ENCODE data around the gene KRTAP5-6.

KRTAP5-6 gene, protein sequence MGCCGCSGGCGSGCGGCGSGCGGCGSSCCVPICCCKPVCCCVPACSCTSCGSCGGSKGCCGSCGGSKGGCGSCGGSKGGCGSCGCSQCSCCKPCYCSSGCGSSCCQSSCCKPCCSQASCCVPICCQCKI

DNA sequence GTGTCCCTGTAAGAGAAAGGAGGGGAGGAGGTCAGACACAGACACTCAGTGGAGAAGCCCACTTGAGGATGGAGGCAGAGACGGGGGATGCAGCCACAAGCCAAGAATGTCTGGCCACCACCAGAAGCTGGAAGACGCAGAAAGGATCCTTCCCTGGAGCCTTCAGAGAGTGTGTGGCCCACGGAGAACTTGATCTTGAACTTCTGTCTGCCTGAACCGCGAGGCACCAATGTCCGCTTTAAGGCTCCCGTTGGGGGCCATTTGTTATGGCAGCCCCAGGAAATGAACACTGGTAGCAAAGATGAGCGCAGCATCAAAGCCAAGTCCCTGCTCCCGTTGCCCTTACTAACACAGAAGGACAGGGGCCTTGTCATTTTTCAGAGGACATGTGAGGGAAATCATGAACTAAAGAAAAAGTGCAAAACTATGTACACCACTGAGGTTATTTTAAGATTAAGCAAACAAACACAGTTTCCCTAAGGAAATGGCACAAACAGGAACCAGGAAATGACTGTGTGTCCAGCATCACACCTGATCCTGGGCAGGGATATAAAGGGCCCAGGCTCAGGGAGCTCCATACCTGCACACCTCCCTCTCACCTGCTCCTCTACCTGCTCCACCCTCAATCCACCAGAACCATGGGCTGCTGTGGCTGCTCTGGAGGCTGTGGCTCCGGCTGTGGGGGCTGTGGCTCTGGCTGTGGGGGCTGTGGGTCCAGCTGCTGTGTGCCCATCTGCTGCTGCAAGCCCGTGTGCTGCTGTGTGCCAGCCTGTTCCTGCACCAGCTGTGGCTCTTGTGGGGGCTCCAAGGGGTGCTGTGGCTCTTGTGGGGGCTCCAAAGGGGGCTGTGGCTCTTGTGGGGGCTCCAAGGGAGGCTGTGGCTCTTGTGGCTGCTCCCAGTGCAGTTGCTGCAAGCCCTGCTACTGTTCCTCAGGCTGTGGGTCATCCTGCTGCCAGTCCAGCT, at the start of gene KRTAP5-6:
TSS of gene KRTAP5-6 (plus strand) at position 588 of the 963 bp plus-strand sequence. CDS start at position 639, 51 bp downstream.
- DNase-seq: no peak

DNA sequence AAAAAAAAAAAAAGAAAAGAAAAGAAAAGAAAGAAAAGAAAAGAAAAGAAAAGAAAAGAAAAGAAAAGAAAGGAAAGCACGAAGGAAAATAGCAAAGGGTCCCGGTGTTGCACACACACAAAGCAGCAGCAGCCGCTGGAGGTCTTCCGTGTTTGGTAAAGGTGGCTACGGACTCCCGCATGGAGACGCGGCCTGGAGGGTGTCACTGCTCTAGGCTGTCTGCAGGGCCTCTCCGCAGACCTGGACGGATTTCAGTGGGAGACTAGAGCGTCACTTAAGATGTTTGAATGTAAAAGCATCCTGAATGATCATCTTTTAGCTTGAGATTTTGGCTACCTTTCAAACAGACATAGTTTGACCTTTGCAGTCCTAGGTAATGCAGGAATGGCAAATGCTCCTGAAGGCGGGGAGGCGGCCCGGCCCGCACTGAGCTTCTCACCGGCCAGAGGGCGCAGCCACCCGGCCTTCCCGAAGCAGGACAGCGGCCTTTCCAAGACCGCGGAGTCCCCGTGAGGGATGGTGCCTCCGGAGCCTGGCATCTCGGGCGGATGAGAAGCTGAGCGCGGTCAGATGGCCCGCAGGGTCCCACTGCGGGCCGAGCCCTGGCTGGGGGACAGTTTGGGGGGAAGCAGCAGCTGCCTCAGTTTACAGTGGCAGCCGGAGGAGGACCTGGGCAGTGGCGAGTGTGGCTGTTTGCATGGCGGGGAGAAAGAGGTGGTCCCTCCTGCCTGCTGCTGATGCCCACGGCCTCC, 48.9 kb upstream of the KRTAP5-6 start:
- DNase-seq: no peak

DNA sequence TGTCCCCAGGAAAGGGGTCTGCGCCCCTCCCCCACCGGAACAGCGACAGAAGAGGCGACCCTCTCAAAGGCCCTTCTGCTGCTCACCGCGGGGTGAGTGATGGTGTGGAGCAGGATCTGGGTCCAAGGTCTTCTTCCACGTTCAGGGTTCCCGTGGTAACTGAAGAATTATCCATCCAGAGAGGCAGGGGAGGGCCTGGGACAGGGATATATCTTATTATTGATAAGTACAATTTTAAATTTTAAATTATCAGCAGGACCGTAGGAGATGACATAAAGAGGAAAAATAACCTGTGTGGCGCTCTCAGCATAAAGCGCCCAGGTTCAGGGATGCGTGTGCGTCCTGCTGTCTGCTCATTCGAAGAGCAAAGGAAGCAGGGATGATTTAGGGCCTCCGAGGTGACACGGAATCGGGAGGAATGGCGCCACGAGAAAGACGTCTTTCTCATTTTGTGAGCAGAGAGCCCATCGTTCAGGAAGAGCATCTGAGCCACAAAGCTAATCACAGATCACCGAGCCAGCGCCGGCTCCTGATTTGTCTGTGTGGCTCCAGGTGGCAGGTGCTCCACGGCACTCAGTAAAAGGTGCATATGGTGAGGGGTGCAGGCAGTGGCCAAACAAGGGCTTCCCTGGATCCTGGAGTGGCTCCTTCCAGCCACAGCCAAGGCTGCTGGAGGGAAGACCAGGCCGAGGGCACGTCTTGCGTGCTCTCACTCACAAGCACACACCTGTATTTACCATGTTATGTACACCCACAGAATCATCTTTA, 48.2 kb upstream of the KRTAP5-6 start:
- no peak for DNase-seq

DNA sequence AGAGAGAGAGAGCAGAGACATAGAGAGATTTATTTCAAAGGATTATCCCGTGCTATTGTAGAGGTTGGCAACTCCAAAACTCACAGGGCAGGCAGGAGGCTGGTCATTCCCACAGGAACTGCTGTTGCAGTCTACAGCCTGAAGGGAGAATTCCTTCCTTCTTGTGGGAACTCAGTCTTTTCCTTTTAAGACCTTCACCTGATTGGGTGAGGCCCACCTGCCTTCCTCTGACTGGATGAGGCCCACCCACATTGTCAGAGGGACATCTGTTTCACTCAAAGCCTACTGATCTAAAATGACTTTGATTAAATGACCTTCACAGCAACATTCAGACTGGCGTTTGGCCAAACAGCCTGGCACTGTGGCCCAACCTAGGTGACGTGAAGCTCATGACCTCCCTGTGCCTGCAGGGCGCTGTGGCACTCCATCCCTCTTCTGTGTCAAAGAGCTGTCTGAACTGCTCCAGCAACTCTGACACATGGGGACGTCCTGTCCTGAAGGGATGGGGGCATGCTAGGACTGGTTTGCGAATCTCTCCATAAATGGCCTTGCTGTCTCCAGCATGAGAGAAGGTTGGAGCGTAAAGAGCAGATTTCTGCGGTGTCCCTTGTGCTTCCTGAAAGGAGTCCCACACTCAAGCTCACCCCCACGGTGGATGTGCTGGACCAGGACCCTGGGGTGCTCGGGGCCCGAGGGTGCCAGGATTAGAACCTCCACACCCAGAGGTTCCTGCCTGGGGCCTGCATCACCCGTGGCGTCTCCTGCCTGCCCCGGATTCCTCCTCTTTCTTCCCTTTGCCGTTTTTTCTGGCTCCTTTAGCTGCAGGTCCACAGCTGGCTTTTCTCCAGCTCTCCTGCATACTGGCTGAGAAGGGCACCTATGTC, 46.7 kb upstream of the KRTAP5-6 start:
- no peak for DNase-seq

DNA sequence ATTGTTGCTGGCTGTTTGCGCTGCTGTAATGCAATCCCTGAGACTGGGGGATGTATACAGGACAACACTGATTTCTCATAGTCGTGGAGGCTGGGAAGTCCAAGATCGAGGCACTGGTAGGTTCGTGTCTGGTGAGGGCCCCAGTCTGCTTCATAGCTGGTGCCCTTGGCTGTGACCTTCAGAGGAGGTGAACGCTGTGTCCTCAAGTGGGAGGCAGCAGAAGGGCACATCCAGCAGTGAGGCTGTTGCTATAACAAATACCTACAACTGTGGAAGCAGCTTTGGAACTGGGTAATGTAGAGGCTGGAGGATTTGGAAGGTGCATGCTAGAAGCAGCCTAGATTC, 46.1 kb upstream of the KRTAP5-6 start:
- no peak for DNase-seq

DNA sequence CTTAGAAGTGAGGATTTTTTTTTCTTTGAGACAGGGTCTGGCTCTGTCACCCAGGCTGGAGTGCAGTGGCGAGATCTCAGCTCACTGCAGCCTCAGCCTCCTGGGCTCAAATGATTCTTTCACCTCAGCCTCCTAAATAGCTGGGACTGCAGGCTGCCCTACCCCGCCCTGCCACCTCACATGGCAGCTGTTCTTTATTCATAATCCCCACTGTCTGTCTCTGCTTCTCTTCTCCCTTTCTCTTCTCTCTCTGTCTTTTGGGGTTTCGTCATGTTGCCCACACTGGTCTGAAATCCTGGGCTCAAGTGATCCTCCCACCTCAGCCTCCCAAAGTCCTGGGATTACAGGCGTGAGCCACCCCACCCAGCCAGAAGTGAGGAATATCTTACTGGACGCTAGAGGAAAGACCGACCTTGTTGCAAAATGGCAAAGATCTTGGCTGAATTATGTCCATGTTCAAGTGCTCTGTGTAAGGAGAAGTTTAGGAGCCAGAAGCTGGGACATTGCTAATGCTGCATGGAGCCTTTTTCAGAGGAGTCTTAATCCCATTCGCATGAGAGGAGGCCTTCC, 45.5 kb upstream of the KRTAP5-6 start:
- no peak for DNase-seq

DNA sequence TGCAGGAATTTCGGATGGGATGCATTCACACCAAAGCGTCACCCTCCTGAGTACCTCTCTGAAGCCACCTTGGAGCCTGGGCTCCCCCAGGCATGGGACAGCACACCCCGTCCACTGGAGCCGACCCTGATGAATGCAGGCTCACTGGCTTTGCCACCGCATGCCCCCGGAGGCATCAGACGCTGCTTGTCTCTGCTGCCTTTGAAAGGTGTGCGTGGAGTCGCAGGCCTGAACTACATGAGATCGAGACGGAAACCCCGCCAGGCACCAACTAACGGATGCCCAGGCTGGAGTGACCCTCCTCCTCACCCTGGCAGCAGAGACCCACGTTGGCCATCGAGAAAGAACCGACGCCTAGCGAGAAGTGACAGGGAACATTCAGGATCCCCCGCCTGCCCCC, 45.0 kb upstream of the KRTAP5-6 start:
- no peak for DNase-seq

DNA sequence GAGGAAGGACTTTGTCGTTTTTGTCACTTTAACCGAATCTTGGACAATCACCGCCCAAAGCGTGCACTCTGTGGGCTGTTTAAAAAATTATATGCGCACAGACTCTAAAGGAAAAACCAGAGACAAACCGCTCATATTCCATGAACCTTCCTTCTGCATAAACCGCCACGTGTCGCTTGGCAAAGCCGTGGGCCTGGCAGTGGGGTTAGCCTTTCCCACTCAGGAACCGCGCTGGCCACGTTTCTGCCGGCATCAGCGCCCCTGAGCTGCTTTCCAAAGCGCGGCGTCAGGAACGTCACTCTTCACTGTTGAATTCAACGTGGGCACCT, 44.6 kb upstream of the KRTAP5-6 start:
- no peak for DNase-seq

DNA sequence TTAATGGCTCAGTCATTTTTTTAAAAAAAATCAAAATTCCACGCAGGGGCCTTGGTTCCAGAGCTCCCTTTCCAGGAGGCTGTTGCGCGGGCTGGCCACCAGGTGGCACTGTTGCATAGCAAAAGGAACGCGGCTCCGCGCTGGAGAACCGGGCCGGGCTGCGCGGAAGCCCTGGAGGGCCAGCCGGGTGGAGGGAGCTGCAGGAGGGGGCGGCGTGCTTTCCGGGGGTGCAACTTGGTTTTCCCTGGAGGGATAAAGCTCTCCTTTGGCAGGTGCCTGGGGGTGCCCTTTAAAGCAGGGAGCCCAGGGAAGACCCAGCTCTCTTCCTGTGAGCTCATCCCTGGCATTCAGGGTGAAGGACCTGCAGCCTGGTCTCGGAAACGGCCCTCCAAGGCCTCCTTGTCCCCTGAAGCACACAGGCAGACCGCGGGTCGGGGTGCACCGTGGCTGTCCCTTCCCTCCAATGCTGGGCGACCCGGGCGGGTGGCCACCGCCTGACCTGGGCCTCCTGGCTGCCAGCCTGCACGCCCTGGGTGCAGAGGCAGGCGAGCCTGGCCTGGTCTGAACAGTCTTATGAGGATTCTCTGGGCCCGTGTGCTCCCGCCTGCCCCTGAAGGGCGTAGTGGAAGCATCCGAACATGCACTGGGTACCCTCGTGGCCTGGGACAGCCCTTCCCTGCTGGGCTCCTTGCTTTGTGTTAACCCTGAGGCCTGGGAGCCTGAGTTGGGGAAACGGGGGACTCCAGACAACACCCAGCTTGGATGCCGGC, 44.0 kb upstream of the KRTAP5-6 start:
- DNase-seq: peak; percentile 77

DNA sequence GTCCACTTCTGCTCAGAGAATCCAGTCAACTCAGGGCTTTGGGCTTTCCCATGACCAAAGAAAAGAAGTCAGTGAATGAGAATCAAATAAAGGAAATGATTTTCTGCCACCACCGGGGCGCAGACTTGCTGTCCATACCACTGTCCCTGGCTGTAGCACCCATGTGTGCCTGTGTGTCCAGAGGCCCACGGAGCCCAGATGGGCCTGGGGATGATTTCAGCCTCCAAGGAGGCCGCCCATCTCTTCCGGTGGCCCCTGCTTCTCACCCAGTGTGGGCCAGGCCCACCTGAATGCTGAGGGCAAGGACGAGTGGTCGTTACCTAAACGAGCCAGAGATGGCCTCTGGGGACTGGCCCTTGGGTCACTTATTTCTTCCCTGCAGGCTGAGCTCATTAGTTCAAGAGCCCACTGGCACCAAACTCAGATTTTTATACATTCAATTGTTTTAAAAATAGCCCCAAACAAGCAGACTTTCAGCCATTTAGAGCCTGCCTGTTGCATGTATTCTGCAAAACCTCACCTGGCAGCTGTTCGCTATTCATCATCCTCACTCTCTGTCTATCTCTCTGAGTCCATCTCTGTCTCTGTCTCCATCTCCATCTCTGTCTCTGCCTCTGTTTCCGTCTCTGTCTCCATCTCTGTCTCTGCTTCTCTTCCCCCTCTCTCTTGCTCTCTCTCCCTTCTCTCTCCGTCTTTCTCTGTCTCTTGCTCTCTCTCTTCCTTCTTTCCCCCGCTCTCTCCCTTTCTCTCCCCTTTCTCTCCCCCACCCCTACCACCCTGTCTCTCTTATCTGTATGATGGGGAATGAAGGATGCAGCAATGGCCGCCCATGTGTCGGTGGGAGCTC, 43.2 kb upstream of the KRTAP5-6 start:
- DNase-seq: no peak

DNA sequence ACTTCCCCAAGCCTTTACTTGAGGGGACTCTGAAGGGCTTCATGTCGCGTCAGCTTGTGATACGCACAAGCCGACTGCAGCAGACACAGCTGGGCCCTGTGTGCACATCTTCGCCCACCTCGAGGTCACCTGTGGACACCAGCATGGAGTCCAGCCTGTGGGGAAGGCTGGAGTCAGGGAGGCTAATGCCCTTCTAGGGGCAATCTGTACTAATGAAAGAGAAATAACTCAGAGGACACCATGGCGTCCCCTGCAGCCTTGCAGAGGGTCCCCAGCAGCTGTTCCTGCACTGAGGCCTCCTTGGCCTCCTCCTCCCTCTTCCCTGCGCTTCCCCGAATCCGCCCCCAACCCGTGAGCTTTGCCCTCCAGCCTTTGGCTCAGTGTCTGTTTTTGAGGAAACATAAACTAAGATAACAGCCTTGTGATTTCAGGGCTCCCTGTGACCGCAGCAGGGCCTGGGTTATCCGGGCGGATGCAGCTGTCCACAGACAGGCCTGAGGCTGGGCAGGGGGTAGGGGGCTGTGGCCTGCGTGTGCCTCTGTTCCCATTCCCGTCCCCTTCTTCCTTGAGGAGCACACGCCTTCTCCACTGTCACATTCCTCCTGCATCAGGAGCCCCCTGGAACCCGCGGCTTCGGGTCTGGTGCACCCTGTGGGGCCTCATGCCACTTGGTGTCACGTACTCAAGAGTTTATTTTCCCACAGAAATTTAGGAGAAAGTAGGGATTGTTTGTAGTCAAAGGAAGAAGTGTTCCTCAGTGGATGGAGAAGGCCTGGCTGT, 42.4 kb upstream of the KRTAP5-6 start:
- peak; percentile 88 for DNase-seq

DNA sequence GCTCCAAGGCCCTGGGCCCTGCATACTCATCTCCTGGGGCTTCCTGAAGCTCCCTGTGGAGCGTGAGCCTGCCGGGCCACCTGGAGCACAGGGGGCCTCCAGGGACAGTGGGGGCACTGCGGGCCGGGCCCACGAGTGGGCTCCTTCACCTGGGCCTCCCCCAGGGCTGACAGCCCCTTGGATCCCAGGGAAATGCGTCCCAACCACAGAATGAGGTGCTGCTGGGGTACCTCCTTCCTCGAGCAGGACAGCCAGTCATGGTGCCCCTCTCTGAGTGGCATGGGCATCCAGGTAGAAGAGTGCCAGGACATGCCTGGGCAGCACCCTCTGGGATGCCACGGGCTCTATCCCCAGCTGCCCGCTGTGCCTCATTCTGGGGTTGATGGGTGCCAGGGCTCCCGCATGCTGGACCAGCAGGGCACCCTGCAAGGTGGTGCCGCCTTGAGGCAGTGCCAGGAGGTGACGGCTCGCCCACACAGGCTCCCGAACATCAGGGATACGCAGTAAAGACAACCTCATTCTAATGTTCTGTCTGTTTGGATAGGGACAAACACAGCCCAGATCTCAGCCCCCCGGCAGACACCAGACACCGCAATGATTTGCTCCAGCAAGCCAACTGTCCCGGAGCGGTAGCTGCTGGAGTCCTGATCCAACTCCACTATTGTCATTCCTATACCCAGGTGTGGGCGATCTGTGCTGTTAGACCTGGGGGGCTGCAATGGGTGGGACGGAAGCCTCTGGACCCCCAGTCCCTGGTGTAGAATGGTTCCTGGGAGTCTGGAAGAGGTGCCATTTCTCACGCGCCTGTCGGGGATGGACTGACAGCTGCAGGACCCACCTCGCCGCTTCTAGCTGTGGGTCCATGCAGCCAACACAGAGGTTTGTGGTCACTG, 41.6 kb upstream of the KRTAP5-6 start:
- no peak for DNase-seq

DNA sequence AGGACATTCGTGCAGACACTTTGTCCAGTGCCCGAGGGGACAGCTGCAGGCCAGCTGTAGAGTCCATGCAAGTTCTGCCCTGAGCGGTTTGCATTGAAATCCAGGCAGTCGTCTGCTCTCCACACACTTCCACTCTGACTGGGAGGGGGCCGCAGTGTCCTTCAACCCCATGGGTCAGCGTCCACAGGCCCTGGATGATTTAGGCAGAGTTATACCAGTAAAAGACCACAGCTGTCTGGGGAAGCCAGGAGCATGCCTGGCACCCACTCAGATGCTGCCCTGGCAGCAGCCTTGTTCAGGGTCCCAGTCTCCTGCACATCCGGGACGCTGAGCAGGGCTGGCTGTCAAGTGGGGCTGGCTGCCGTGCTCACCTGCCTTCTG, 40.9 kb upstream of the KRTAP5-6 start:
- no peak for DNase-seq

DNA sequence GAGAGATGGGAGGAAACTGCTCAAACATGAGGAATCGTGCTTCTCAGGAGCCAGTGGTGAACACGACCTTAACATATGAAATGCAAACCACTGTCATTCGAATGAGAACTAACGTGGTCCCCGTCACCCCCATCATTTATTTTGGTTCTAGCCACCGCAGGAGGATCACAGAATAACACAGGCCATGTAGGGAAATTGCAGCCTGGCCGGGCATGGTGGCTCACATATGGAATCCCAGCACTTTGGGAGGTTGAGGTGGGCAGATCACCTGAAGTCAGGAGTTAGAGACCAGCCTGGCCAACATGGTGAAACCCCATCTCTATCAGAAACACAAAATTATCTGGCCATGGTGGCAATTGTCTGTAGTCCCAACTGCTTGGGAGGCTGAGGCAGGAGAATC, 40.3 kb upstream of the KRTAP5-6 start:
- no peak for DNase-seq

DNA sequence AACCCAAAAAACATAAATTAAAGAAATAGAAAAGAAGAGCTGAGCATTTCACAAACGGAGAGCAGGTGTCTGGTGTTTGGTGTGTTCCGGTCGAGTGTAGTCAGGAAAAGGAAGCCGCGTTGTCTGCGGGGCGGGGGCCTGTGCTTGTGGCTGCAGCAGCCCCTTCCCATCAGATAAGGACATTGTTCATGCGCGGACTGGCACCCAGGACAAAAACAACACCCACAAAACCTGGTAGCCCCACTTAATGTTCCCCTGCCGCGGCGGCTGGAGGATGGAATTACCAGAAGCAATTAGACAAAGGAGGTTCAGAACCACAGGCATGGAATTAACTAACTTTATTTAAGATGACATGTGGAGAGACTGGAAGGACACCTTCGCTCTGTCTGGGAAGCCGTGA, 37.5 kb upstream of the KRTAP5-6 start:
- peak; percentile 53 for DNase-seq

DNA sequence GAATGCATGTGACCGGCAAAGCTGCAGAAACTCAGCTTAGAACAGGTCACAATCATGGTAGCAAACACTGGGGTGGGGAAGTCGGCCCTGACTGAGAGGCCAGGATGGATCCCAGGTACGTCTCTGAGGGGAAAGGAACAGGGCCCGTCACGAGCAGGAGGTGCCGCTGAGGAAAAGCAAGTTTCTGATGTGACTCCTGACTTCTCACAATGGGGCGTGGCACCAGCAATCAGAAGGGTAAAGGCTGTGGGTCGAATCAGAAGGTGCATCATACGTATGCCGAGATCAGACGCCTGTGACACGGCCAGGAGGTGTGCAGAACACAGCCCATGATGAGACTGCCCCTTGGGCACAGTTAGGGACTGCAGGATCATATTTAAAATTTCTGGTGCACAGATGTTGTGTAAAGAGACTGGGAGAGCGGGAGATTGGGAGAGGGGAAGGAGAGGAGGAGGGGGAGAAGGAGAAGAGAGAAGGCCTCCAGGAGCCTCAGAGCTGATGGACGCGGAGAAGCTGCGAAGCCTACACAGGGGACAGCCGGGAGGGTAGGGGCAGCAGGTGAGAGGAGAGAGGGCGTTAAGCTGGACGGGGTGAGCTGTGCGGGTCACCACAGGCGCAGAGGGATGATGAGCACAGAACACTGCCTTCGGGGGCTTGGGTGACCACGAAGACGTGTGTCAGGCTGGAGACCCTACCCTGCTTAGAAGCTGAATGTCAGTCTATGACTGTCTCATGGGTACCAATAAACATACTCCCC, 36.7 kb upstream of the KRTAP5-6 start:
- no peak for DNase-seq

Measured in hematopoietic multipotent progenitor cell treated with erythropoietin and hydrocortisone succinate and interleukin-3 and kit ligand, for 4 days (in vitro differentiated cells).